ENCODE measurements around the gene NRTN. TPM values are rescaled to one million over a fixed set of nuclear protein-coding genes. Genes with fewer than 3 reads are reported as not detected.

NRTN gene
- total RNA-seq, 2 experiments from 2014 or later, result 0.49 to 3.2 TPM

DNA sequence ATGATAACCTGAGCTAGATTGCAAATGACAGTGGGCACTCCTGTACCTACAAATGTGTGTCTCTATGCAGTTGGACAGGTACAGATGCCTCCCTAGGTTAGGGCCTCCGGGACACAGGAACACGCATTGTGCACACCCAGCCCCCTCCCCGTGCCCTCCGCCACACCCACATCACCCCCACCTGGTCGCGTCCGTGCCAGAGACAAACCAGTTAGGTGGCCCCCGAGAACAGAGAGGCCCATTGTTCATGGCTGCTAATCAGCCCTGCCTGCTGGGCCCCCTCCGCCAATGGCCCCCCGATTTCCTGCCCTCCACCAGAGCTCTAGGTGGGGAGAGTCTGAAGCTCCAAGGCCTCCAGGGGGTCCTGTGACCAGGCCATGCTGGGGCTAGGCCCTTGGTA lies 13.7 kb downstream of the NRTN start:
- no TSS peak for BruUV-seq (replicated peaks)
- no peak overlapping the region for H2AFZ ChIP-seq (ENCODE audit: low read length)
- H3K4me3 ChIP-seq (ENCODE audit: low read depth, low read length, poor library complexity, severe bottlenecking), result no peak overlapping the region
- H3K27ac ChIP-seq (ENCODE audit: low read depth, low read length, poor library complexity, severe bottlenecking), result no peak overlapping the region
- H3K9me2 ChIP-seq (ENCODE audit: insufficient read depth, low read length), result no peaks in the 10 kb centered on the region
- DNase-seq (ENCODE audit: low spot score), result no peak
- H3K36me3 ChIP-seq (ENCODE audit: insufficient read depth, low read length), result no peaks in the 10 kb centered on the region
- H4K20me1 ChIP-seq (ENCODE audit: insufficient read depth, low read length), result no peaks in the 10 kb centered on the region
- ChIA-PET POLR2A (no interaction called here), CTCF (ENCODE audit: unreplicated experiment) (no interaction called here)
- TF ChIP-seq CTCF (conservative IDR thresholded peaks at IDR 0.05; ENCODE audit: low read length) (no peak), EZH2phosphoT487 (IDR thresholded peaks at IDR 0.05; ENCODE audit: borderline replicate concordance, low read depth, low read length) (no peak)
- H3K9me3 ChIP-seq (ENCODE audit: low read length), result no peaks in the 10 kb centered on the region
- no peaks in the 10 kb centered on the region for H3K79me2 ChIP-seq (ENCODE audit: insufficient read depth, low read depth, low read length)
- intact Hi-C loops (cut with micrococcal nuclease; ENCODE audit: unreplicated experiment), result no loop called here
- peaks cover 10% of the 10 kb centered on the region for H3K4me1 ChIP-seq (ENCODE audit: insufficient read depth, low read length, poor library complexity, severe bottlenecking)
- H3K4me2 ChIP-seq (ENCODE audit: low read length), result no peak overlapping the region

- ChIA-PET CTCF (ENCODE audit: unreplicated experiment) (no interaction called here), POLR2A (interaction anchor here (1.1 kb wide), 1 partner anchor 17 kb away, joined by 5 read pairs; no protein-coding TSS in a partner anchor)
- no peaks in the 10 kb centered on the region for H3K9me2 ChIP-seq (ENCODE audit: insufficient read depth, low read length)
- H3K4me3 ChIP-seq (ENCODE audit: low read depth, low read length, poor library complexity, severe bottlenecking), result no peak overlapping the region
- peaks cover 14% of the 10 kb centered on the region for H3K4me1 ChIP-seq (ENCODE audit: insufficient read depth, low read length, poor library complexity, severe bottlenecking)
- H3K4me2 ChIP-seq (ENCODE audit: low read length), result no peak overlapping the region
- intact Hi-C loops (cut with micrococcal nuclease; ENCODE audit: unreplicated experiment), result no loop called here
- no peaks in the 10 kb centered on the region for H3K79me2 ChIP-seq (ENCODE audit: insufficient read depth, low read depth, low read length)
- no peak overlapping the region for H3K27ac ChIP-seq (ENCODE audit: low read depth, low read length, poor library complexity, severe bottlenecking)
- no peak for DNase-seq (ENCODE audit: low spot score)
- no peak overlapping the region for H2AFZ ChIP-seq (ENCODE audit: low read length)
- H4K20me1 ChIP-seq (ENCODE audit: insufficient read depth, low read length), result no peaks in the 10 kb centered on the region
- H3K9me3 ChIP-seq (ENCODE audit: low read length), result no peaks in the 10 kb centered on the region
- no peaks in the 10 kb centered on the region for H3K36me3 ChIP-seq (ENCODE audit: insufficient read depth, low read length)
- no TSS peak for BruUV-seq (replicated peaks)
- no peak for TF ChIP-seq EZH2phosphoT487 (IDR thresholded peaks at IDR 0.05; ENCODE audit: borderline replicate concordance, low read depth, low read length)
- TF ChIP-seq CTCF (conservative IDR thresholded peaks at IDR 0.05; ENCODE audit: low read length), result no peak
Measured at GRCh38 chr19:5820785-5821184, 15.9 kb downstream of the NRTN start.

DNA sequence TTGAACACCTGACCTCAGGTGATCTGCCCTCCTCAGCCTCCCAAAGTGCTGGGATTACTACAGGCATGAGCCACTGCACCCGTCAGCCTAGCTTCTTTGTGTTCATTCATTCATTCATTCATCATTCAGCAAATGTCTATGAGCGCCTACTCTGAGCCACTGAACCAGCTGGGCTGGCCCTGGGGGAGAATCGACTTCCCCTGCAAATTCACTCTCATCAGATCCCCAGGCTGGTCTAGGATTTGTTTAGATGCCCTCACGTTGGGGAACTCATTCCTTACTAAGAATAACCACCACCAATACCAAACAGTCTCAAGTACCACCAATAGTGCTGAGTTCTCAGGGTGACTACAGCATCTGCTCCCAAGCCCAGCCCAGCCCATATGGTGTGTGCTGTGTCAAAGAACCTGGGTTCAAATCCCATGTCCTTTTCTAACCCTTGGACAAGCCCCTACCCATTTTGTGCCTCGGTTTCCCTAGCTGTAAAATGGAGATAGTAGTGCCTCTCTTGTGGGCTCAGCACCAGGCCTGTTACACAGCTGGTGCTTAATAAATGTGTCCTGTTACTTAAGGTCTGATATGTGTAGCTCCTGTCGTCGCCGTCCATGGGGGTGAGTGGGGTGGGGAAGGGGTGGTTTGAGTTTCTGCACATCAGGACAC lies 16.8 kb downstream of the NRTN start:
- Histone ChIP-seq H3K36me3 (ENCODE audit: insufficient read depth, low read length) (no peaks in the 10 kb centered on the region), H3K4me1 (ENCODE audit: insufficient read depth, low read length, poor library complexity, severe bottlenecking) (peaks cover 23% of the 10 kb centered on the region), H3K4me3 (ENCODE audit: low read depth, low read length, poor library complexity, severe bottlenecking) (no peak overlapping the region), H4K20me1 (ENCODE audit: insufficient read depth, low read length) (no peaks in the 10 kb centered on the region), H3K4me2 (ENCODE audit: low read length) (no peak overlapping the region), H2AFZ (ENCODE audit: low read length) (no peak overlapping the region), H3K9me3 (ENCODE audit: low read length) (no peaks in the 10 kb centered on the region), H3K27ac (ENCODE audit: low read depth, low read length, poor library complexity, severe bottlenecking) (no peak overlapping the region), H3K9me2 (ENCODE audit: insufficient read depth, low read length) (no peaks in the 10 kb centered on the region), H3K79me2 (ENCODE audit: insufficient read depth, low read depth, low read length) (no peaks in the 10 kb centered on the region)
- TF ChIP-seq CTCF (conservative IDR thresholded peaks at IDR 0.05; ENCODE audit: low read length) (no peak), EZH2phosphoT487 (IDR thresholded peaks at IDR 0.05; ENCODE audit: borderline replicate concordance, low read depth, low read length) (no peak)
- intact Hi-C loops (cut with micrococcal nuclease; ENCODE audit: unreplicated experiment), result no loop called here
- POLR2A ChIA-PET, result interaction anchor here (0.6 kb wide), 1 partner anchor 102 kb away, joined by 3 read pairs; no protein-coding TSS in a partner anchor
- BruUV-seq (replicated peaks), result no TSS peak
- no peak for DNase-seq (ENCODE audit: low spot score)
- CTCF ChIA-PET (ENCODE audit: unreplicated experiment), result interaction anchor here (0.6 kb wide), 1 partner anchor 89 kb away, joined by 5 read pairs; no protein-coding TSS in a partner anchor
